Left lung (tissue), 10 donors: Measurements from ENCODE around the gene BIRC7. TPM values are rescaled to one million over a fixed set of nuclear protein-coding genes. Genes with fewer than 3 reads are reported as not detected.

ENCODE experiments used
- ATAC-seq: fragments of 200-7000 bp; cut with Tn5 transposase; one replicate; pipeline ENCODE4 v1.9.1; 2020; ENCODE audit warnings: moderate library complexity
- DNase-seq, 4 donors: peaks; one replicate each; pipeline ENCODE4 v3.0.0-alpha.2; 2013 to 2020
- H3K27ac ChIP-seq, 2 donors: fragments of 200-600 bp; sonication (generic) in 1 of 2; one replicate each; pipeline versions ENCODE4 v1.5.0 to v1.8.0; 2020 to 2021
- H3K27me3 ChIP-seq, 2 donors: fragments of 200-600 bp; sonication (generic) in 1 of 2; one replicate each; pipeline versions ENCODE4 v1.5.0 to v1.8.0; 2020 to 2021
- H3K36me3 ChIP-seq, 2 donors: fragments of 200-600 bp; sonication (generic) in 1 of 2; one replicate each; pipeline versions ENCODE4 v1.5.0 to v1.8.0; 2020 to 2021
- H3K4me1 ChIP-seq, 2 donors: fragments of 200-600 bp; one replicate each; pipeline ENCODE4 v1.8.0; 2021
- H3K4me3 ChIP-seq, 2 donors: fragments of 200-600 bp; sonication (generic) in 1 of 2; one replicate each; pipeline versions ENCODE4 v1.5.0 to v1.8.0; 2020 to 2021; ENCODE audit warnings: mild to moderate bottlenecking in 1 of 2
- H3K9me3 ChIP-seq, 2 donors: fragments of 200-600 bp; sonication (generic) in 1 of 2; one replicate each; pipeline versions ENCODE4 v1.5.0 to v1.8.0; 2020 to 2021
- CTCF ChIP-seq, 2 donors: fragments of 200-600 bp; sonication (generic) in 1 of 2; IDR thresholded peaks; one replicate each; pipeline versions ENCODE4 v1.5.0 to v1.8.0; 2021; ENCODE audit warnings: antibody characterized with exemption in 2 of 2
- intact Hi-C, 2 donors: fragments of 100-400 bp; cut with DNase I; formaldehyde crosslinking; loops; one replicate each; pipeline versions ENCODE4 v1.11.2 to v1.14.2; 2022
- polyA plus RNA-seq, 6 donors: library from polyadenylated mRNA; unstranded; fragments of 120-200 nt; gene quantifications; one replicate each; pipeline ENCODE4 v1.2.1, GENCODE V29; 2013; ENCODE audit not compliant: insufficient read length in 6 of 6
- total RNA-seq, 2 donors: library from RNA; stranded (reverse); fragmentation: NEBNext Ultra II Directional; extraction: Animal tissue kit (Norgen Biotek cat#: 25700); gene quantifications; one replicate each; pipeline ENCODE4 v1.2.1, GENCODE V29; 2021
- donor health status: DM: no; HTN: yes; CAD: no.
- donor health status: DM: no; HTN: no; CAD: no.

Gene BIRC7
- total and polyA plus RNA-seq, 8 donors, result 0.24 to 0.64 (median 0.42) TPM; not detected in 4

DNA sequence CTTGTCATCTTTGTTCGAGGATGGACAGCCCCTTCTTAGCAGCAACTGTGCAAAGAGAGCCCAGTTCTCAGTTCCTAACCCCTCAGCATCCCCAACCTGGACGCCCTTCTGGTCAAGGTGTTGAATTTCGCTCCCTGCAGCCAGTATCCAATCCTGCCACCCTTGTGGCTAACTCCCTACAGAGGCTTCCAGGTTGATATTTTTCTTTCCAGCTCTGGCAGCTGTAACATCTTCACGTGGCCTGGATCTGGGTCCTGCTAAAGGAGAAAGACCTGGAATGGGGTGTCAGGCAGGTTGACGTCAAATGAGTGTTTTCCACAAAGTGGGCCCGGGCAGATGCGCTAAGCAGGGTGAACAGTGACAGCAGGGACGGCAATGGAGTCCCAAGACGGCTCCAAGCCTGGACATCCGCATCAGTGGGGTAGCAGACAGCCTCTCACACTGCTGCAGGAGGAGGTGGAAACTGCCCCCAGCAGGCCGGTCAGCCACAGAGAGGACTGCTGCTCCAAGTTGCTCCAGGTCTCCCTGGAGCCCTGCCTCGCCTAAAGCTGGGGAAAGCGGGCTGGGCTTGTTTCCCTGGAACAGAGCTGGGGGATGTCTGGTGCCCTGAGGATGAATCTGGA lies 18.7 kb upstream of the BIRC7 start:
- TF ChIP-seq CTCF (IDR thresholded peaks at IDR 0.05), result no peak
- Histone ChIP-seq H3K36me3 (peaks cover 0 to 23% of the 10 kb centered on the region in 2 donors), H3K9me3 (no peaks in the 10 kb centered on the region), H3K27me3 (peaks cover 0 to 14% of the 10 kb centered on the region in 2 donors), H3K27ac (peak overlapping the region; percentile 65 to 84), H3K4me1 (peaks cover 20 to 43% of the 10 kb centered on the region in 2 donors), H3K4me3 (peak overlapping the region; percentile 77 to 91)
- intact Hi-C loops, result no loop called here
- no peak for ATAC-seq
- no peak for DNase-seq

- DNase-seq (no peak), ATAC-seq (no peak)
- intact Hi-C loops, result no loop called here
- Histone ChIP-seq H3K9me3 (no peaks in the 10 kb centered on the region), H3K27me3 (peaks cover 0 to 17% of the 10 kb centered on the region in 2 donors), H3K4me3 (no peak overlapping the region), H3K4me1 (peaks cover 20 to 36% of the 10 kb centered on the region in 2 donors), H3K36me3 (peaks cover 0 to 15% of the 10 kb centered on the region in 2 donors), H3K27ac (no peak overlapping the region)
- TF ChIP-seq CTCF (IDR thresholded peaks at IDR 0.05), result no peak
Observed at GRCh38 chr20:63217706-63218105, 18.0 kb upstream of the BIRC7 start.

- H3K36me3 ChIP-seq, result peaks cover 0 to 4% of the 10 kb centered on the region in 2 donors
- H3K4me3 ChIP-seq, result no peak overlapping the region
- H3K4me1 ChIP-seq, result peaks cover 18 to 24% of the 10 kb centered on the region in 2 donors
- H3K9me3 ChIP-seq, result no peaks in the 10 kb centered on the region
- intact Hi-C loops, result no loop called here
- peaks cover 0 to 17% of the 10 kb centered on the region in 2 donors for H3K27me3 ChIP-seq
- no peak for DNase-seq
- no peak for TF ChIP-seq CTCF (IDR thresholded peaks at IDR 0.05)
- ATAC-seq, result no peak
- H3K27ac ChIP-seq, result no peak overlapping the region
Observed at GRCh38 chr20:63218701-63219446, 16.8 kb upstream of the BIRC7 start.

DNA sequence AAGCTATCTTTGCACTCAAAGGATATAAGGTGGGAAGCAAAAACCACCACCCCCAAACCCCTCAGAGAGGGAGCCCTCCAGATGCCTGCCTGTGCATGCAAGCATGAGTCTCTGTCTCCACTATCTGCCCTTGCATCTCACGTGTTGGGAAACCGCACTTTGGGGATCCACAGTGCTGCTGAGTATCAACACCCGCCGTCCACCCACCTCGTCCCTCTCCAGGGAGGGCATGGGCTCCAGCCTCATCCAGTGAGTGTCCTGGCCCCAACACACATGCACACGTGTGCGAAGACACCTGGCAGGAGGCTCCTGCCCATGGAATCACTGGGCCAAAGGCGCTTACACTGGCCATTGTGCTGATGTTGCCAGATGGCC lies 16.3 kb upstream of the BIRC7 start:
- Histone ChIP-seq H3K9me3 (no peaks in the 10 kb centered on the region), H3K27me3 (peaks cover 0 to 17% of the 10 kb centered on the region in 2 donors), H3K27ac (no peak overlapping the region), H3K4me1 (peaks cover 13 to 19% of the 10 kb centered on the region in 2 donors), H3K4me3 (no peak overlapping the region), H3K36me3 (no peaks in the 10 kb centered on the region)
- ATAC-seq (no peak), DNase-seq (peak in 1 of 4 donors; percentile 25)
- no peak for TF ChIP-seq CTCF (IDR thresholded peaks at IDR 0.05)
- intact Hi-C loops, result no loop called here

- Histone ChIP-seq H3K4me3 (no peak overlapping the region), H3K27ac (no peak overlapping the region), H3K27me3 (peaks cover 0 to 17% of the 10 kb centered on the region in 2 donors), H3K36me3 (no peaks in the 10 kb centered on the region), H3K9me3 (no peaks in the 10 kb centered on the region), H3K4me1 (peaks cover 7 to 17% of the 10 kb centered on the region in 2 donors)
- TF ChIP-seq CTCF (IDR thresholded peaks at IDR 0.05), result no peak
- DNase-seq, result peak in 1 of 4 donors; percentile 10
- no peak for ATAC-seq
- intact Hi-C loops, result no loop called here
Observed at GRCh38 chr20:63219866-63220521, 15.7 kb upstream of the BIRC7 start.
